Anterior cingulate cortex (tissue), 58 donors: ENCODE results near the gene MDP1.
A peak's percentile ranks its signal among the peaks of the same experiment; 100 is the strongest.
"Not testable (repeated sequence)": the region's sequence is repeated elsewhere in the genome, so short reads cannot be mapped to it uniquely, and the experiment has no call there.

Experiments used
- DNase-seq, 58 donors: peaks; one replicate each; lab custom pipeline; 2025; lab: John Stamatoyannopoulos, UW

Gene MDP1

DNA sequence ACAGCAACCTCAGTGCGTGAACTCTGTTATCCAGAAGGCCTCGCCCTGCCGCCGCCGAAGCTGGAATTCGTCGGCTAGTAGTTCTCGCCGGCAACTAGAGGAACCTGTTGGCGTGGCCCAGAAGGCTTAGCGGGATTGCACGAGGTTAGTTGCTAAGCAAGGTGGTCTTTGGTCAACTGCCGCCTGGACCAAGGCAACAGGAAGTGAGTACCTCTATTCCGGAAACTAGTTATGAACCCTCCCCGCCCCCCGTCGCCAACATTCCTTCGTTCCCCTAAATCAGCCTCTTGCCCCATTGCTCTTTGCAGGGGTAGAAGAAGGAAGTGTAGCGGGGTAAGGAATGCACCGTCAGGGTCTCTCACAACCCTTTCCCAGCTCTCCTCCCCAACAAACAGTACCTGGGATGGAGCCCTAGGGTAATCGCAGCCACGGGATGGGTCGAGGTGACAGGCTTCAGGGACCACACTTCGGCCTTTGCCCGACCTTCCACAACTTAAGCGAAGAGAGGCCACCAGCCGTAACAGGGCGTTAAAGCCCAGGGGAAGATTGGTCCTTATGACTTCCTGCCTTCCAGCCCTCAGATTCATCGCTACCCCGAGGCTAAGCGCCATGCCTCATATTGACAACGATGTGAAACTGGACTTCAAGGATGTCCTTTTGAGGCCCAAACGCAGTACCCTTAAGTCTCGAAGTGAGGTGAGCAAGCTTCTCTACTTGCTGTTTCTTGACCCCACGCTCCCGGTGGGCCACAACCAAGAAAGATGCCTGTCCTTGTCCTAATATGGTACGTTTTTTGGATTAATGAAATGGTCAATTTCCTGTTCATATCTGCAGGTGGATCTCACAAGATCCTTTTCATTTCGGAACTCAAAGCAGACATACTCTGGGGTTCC is 17.0 kb upstream of the MDP1 start, which contains the start of gene GMPR2:
TSS of gene GMPR2 (plus strand) at position 285 of the 893 bp plus-strand sequence. CDS start at position 610, 325 bp downstream.
- DNase-seq: peak in 18 of 58 donors; percentile 34 to 98 (median 86)

- peak; percentile 60 to 100 (median 93) for DNase-seq
These were observed 16.3 kb upstream of the MDP1 start, which contains the start of gene NEDD8 for GRCh38 chr14:24232121-24232644. Gene NEDD8, minus strand, starts transcription at chr14:24232367. Its CDS starts 100 bp downstream, at chr14:24232267.

- peak in 7 of 58 donors; percentile 35 to 54 (median 42) for DNase-seq
These were observed 15.6 kb upstream of the MDP1 start for GRCh38 chr14:24231263-24232120.

DNA sequence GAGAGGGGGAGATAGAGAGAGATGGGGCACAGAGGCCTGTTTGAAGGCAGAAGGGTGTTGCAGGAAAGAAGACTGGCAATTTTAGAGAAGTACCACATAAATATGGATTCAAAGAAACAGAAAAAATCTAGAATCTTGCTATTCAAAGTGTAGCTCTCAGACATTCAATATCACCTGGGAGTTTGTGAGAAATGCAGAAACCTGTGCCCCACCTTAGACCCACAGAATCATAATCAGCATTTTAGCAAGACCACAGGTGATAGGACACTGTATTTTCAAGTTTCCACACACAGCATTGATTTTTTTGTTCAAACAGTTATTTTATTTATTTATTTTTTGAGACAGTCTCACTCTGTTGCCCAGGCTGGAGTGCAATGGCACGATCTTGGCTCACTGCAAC is 13.0 kb upstream of the MDP1 start:
- no peak for DNase-seq

- DNase-seq: no peak
These were observed 10.6 kb upstream of the MDP1 start for GRCh38 chr14:24226473-24226872.

DNA sequence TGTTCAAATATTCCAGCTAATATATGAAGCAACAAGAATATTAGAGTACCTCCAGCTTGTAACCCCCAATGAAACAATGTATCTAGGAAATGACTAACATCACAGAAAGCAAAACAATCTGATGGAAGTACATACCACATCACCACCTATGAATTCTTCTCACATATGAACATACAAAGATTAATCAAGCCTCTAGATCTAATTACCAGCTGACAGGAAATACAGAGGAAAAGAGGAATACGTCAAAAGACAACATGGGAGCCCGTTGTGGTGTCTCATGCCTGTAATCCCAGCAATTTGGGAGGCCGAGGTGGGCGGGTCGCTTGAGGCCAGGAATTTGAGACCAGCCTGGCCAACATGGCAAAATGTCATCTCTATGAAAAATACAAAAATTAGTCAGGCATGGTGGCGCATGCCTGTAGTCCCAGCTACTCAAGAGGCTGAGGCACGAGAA is 8.8 kb upstream of the MDP1 start:
- no peak for DNase-seq

GRCh38 chr14:24222987-24223386 is 7.1 kb upstream of the MDP1 start:
- DNase-seq: not testable (repeated sequence)

- no peak for DNase-seq
These were observed 3.7 kb upstream of the MDP1 start for GRCh38 chr14:24219521-24219920.

GRCh38 chr14:24219080-24219479 is 3.2 kb upstream of the MDP1 start:
- DNase-seq: no peak

- not testable (repeated sequence) for DNase-seq
These were observed 1.0 kb upstream of the MDP1 start for GRCh38 chr14:24216876-24217275.

DNA sequence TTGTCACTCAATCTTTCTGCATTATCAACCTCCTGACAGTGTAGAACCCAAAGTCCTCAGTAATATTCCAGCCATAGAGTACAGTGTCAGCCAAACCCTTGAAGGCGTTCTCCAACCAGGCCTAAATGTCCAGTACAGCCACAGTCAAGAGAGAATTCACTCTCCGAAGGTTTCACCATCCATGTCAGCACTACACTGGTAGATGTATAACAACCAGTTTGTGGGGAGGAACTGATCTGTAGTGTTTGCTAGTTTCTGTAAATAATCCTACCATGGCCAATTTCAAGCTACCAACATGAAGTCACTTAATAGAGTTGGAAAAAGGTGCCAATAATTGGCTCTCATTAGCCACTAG is 456 bp upstream of the MDP1 start:
- no peak for DNase-seq

GRCh38 chr14:24213866-24214662 is 1.8 kb downstream of the MDP1 start:
- no peak for DNase-seq

- peak; percentile 69 to 98 (median 90) for DNase-seq
These were observed 2.7 kb downstream of the MDP1 start, which contains the start of gene CHMP4A for GRCh38 chr14:24212924-24213865. Gene CHMP4A, minus strand, starts transcription at chr14:24213488. Its CDS starts 49 bp downstream, at chr14:24213439.

DNA sequence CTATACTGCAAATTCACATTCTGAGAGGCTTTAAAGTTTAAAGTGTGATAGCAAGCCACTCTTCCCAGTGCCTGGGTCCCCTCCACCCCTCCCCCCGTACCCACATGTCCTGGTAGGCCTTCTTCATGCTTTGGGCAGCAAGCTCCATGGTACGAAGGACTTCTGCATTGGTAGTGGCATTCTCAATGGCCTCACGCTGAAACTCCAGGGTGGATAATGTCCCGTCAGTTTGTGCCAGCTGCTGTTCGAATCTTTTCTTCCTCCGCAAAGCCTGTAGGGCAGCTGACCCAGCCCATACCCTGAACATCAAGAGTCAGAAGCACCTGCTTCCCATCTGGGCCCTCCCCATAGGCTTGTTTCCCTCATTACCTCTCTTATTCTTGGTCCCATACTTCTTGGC is 4.6 kb downstream of the MDP1 start:
- no peak for DNase-seq

DNA sequence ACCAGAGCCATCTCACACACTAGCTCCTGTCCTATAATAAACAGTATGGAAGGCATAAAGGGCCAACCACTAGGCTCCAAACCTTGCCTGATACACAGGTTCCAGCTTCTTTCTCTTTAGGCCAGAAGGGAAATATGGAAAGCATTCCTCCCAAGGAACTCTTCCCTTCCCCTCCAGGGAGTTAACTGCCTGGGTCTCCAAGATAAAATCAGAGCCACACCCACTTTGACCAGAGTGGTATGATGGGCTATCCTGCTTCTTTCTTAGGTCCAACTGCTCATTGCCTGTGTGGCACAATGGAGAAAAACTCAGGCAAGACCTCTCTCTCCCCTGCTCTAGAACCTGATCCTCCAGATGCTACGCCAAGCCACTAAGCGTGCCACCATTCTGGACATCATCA is 8.2 kb downstream of the MDP1 start:
- DNase-seq: no peak

- DNase-seq: no peak
These were observed 8.7 kb downstream of the MDP1 start for GRCh38 chr14:24207104-24207551.

DNA sequence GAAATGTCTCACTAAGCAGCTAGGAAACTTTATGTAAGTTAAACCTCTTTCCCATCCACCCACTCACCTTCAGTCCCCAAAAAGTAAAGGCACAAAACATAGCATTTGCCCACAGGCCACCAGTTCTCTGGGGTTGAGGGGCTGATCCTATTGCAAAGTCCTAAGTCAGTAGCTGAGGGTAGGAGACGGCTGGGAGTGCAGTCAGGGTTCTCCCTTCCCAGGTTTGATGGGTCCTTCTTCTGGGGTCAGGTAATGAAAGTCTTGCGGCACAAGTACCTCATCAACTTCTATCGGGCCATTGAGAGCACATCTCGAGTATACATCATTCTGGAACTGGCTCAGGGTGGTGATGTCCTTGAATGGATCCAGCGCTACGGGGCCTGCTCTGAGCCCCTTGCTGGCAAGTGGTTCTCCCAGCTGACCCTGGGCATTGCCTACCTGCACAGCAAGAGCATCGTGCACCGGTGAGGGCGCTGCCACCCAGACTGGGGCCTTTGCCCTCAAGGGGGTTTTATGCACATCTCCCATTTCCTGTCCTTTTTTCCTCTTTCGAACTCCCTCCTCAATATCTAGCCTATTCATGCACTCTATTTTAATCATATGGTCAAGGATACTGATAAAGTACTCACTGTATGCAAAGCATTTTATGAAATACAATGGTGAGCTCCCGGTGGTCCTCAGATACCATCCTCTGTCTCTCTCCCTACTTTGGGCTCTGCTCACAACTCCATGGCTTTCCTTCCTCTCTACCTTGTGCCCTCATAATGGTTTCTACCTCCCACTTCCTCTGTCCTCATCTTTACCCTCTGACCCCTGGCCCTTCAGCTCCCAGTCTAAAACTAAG is 9.4 kb downstream of the MDP1 start:
- no peak for DNase-seq
